Jurkat, Clone E6-1 (cell line): ENCODE measurements around the gene DEPDC1.

Experiments
- DNase-seq: peaks from one replicate; pipeline ENCODE4 v3.0.0-alpha.2; 2011; ENCODE audit warnings: low read depth, low spot score
- H3K4me3 ChIP-seq: 2 replicates; pipeline ENCODE4 v1.5.1; 2011; ENCODE audit warnings: mild to moderate bottlenecking, low read length, control low read depth, moderate library complexity

The DEPDC1 gene

DNA sequence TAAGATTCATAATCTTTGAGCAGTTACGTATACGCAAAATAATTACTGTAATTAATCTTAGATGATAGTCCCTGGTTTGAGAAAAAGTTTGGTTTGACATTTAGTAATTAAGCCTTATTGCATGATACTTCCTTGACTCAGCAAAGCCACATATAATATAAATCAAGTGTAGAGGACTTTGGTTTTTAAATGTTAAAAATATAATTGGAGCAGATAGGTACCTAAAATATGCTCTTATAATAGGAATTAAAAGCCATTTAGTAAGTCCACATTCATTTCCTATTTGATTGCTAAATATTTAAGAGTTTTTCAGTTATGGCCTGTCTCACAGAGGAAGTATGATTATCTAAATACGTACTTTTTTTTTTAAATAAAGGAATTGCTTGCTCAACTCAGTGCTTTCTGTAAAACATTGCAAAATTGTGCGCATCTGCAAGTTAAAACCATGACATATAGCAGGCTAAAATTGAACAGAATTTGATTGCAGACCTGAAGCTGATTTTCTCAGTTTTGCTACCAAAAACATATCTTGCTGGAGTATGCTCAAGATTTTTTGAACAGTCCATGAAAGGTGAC lies 67.6 kb downstream of the DEPDC1 start:
- H3K4me3 ChIP-seq: no peak overlapping the region
- no peak for DNase-seq

DNA sequence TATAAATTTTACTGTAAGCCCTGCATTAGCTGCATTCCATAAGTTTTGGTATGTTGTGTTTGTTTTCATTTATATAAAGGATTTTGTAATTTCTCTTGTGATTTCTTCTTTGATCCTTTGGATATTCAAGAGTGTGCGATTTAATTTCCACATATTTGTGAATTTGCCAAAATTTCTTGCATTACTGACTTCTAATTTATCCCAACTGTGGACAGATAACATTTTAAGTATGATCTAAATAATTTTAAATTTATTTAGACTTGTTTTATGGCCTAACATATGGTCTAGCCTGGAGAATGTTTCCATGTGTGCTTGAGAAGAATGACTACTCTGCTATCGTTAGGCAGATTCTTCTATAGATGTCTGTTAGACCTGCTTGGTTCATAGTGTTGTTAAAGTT lies 70.3 kb downstream of the DEPDC1 start:
- no peak for DNase-seq
- H3K4me3 ChIP-seq: no peak overlapping the region
